ENCODE data around the gene GART. TPM values are rescaled to one million over a fixed set of nuclear protein-coding genes. Genes with fewer than 3 reads are reported as not detected.

Gene GART
- polyA plus RNA-seq, 2 of the 4 experiments (the other 2 are of a cell fraction), result 42.3 to 70.2 TPM

- POLR2A ChIA-PET, result no interaction called here
- TF ChIP-seq HOXB5 (CRISPR knock-in tag; IDR thresholded peaks at IDR 0.05) (no peak), RARB (CRISPR knock-in tag; IDR thresholded peaks at IDR 0.05) (no peak), TFCP2L1 (CRISPR knock-in tag; IDR thresholded peaks at IDR 0.05) (no peak), MAX (IDR thresholded peaks at IDR 0.05) (no peak)
- ATAC-seq (no peak), FAIRE-seq (no peak), DNase-seq (ENCODE audit: low read depth in 1 of 2, low spot score in 1 of 2) (no peak)
- H3K4me1 ChIP-seq, result peaks cover 16% of the 10 kb centered on the region; the same call in 2 of the 3 replicates
- 65% methylated on average over 3 of the region's 3 CpGs for WGBS (ENCODE audit: missing lambda C conversion rate)
- no peak overlapping the region for H3K4me2 ChIP-seq
- H3K27ac ChIP-seq, result no peak overlapping the region
- no peak overlapping the region for H3K4me3 ChIP-seq
- CTCF ChIA-PET, result interaction anchor here (1.0 kb wide), 1 partner anchor 33 kb away, joined by 4 read pairs; no protein-coding TSS in a partner anchor
- H3K9me3 ChIP-seq, result no peaks in the 10 kb centered on the region
Observed at GRCh38 chr21:33572350-33572749, 30.4 kb upstream of the GART start.

- H3K4me1 ChIP-seq, result no peaks in the 10 kb centered on the region
- DNase-seq (ENCODE audit: low read depth in 1 of 2, low spot score in 1 of 2) (no peak), FAIRE-seq (no peak), ATAC-seq (no peak; a peak in 1 of 6 replicates)
- CTCF ChIA-PET, result interaction anchor here (0.8 to 1.3 kb wide), 2 partner anchors 14 to 19 kb away, joined by 3 to 4 read pairs; no protein-coding TSS in a partner anchor
- H3K9me3 ChIP-seq, result no peaks in the 10 kb centered on the region
- H3K4me3 ChIP-seq, result no peak overlapping the region
- H3K27ac ChIP-seq, result no peak overlapping the region
- TF ChIP-seq CHD2 (IDR thresholded peaks at IDR 0.05; ENCODE audit: low read length, partially characterized antibody) (no peak), USF2 (IDR thresholded peaks at IDR 0.05) (no peak), CHD4 (IDR thresholded peaks at IDR 0.05; ENCODE audit: borderline replicate concordance) (no peak), SREBF2 (IDR thresholded peaks at IDR 0.05) (no peak)
- POLR2A ChIA-PET, result no interaction called here
- H3K4me2 ChIP-seq, result no peak overlapping the region
- 93% methylated on average over 5 of the region's 5 CpGs for WGBS (ENCODE audit: missing lambda C conversion rate)
Observed at GRCh38 chr21:33569991-33570390, 28.1 kb upstream of the GART start.

GRCh38 chr21:33568448-33568847 is 26.5 kb upstream of the GART start:
- FAIRE-seq, result no peak
- TF ChIP-seq RARB (CRISPR knock-in tag; IDR thresholded peaks at IDR 0.05) (no peak), FOXS1 (CRISPR knock-in tag; IDR thresholded peaks at IDR 0.05) (no peak), GATA3 (IDR thresholded peaks at IDR 0.05; ENCODE audit: borderline replicate concordance) (no peak), MAFK (IDR thresholded peaks at IDR 0.05; ENCODE audit: partially characterized antibody) (no peak), KDM1A (IDR thresholded peaks at IDR 0.05; ENCODE audit: low read depth) (no peak), HDAC2 (IDR thresholded peaks at IDR 0.05) (no peak), CHD4 (IDR thresholded peaks at IDR 0.05; ENCODE audit: borderline replicate concordance) (no peak), ZNF302 (CRISPR knock-in tag; IDR thresholded peaks at IDR 0.05) (no peak), RAD21 (conservative IDR thresholded peaks at IDR 0.05 in 1 of 2, IDR thresholded peaks at IDR 0.05 in 1 of 2) (no peak), NFE2L2 (conservative IDR thresholded peaks at IDR 0.05; ENCODE audit: low read length) (no peak)
- H3K9me3 ChIP-seq, result no peaks in the 10 kb centered on the region
- ATAC-seq, result no peak
- no peak overlapping the region for H3K4me3 ChIP-seq
- no peak overlapping the region for H3K27ac ChIP-seq
- DNase-seq (ENCODE audit: low read depth in 1 of 2, low spot score in 1 of 2), result no peak
- ChIA-PET CTCF (no interaction called here), POLR2A (interaction anchor here (0.8 kb wide), 1 partner anchor 20 kb away, joined by 3 read pairs; the partner anchor contains the start of gene DONSON)
- no peak overlapping the region for H3K4me2 ChIP-seq
- H3K4me1 ChIP-seq, result no peaks in the 10 kb centered on the region
- 62% methylated on average over 2 of the region's 2 CpGs for WGBS (ENCODE audit: missing lambda C conversion rate)

- Histone ChIP-seq H3K4me3 (no peak overlapping the region), H3K27ac (no peak overlapping the region), H3K4me2 (no peak overlapping the region), H3K4me1 (no peaks in the 10 kb centered on the region), H3K9me3 (no peaks in the 10 kb centered on the region)
- no peak for FAIRE-seq
- WGBS (ENCODE audit: missing lambda C conversion rate), result 90% methylated on average over 6 of the region's 6 CpGs
- no peak for ATAC-seq
- ChIA-PET CTCF (no interaction called here), POLR2A (interaction anchor here (0.8 kb wide), 1 partner anchor 21 kb away, joined by 3 read pairs; the partner anchor contains the start of gene DONSON)
- TF ChIP-seq CEBPB (IDR thresholded peaks at IDR 0.05) (no peak), MAZ (IDR thresholded peaks at IDR 0.05; ENCODE audit: borderline replicate concordance, low read depth, low read length) (no peak), JUN (IDR thresholded peaks at IDR 0.05) (no peak)
- no peak for DNase-seq (ENCODE audit: low read depth in 1 of 2, low spot score in 1 of 2)
Observed at GRCh38 chr21:33567914-33568313, 26.0 kb upstream of the GART start.

Data from A549 (cell line).